ENCODE data around the gene MTURN. TPM values are rescaled to one million over a fixed set of nuclear protein-coding genes. Genes with fewer than 3 reads are reported as not detected.

The MTURN gene
- total RNA-seq, 1 donor from 2014 or later = 40.9 TPM

DNA sequence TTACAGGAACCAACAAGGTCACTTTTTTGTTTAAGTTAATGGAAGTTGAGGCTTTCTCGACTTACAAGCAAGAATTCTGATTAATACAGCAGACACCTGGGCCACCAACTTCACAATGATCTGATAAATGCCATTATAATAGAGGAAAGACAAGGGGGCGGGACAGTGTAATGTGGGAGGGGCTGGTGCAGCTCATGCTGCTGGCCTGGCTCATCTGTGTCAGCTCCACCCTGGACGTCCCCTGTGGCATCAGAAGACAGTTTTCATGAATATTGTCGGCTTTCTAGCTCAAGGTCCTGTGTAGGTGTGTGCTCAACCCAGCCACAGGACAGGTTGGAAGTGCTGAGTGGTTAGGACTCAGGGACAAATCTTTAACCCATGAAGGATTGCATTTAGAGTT is 57.0 kb downstream of the MTURN start:
- Histone ChIP-seq H3K36me3 (peaks cover 0 to 9% of the 10 kb centered on the region in 2 donors), H3K27me3 (no peaks in the 10 kb centered on the region), H3K27ac (no peak overlapping the region), H3K4me1 (no peaks in the 10 kb centered on the region), H3K4me3 (no peak overlapping the region), H3K9me3 (no peaks in the 10 kb centered on the region)
- DNase-seq (ENCODE audit: low spot score in 2 of 2) = no peak
- intact Hi-C loops (cut with DNase I) = no loop called here
- TF ChIP-seq, protein P1, sequence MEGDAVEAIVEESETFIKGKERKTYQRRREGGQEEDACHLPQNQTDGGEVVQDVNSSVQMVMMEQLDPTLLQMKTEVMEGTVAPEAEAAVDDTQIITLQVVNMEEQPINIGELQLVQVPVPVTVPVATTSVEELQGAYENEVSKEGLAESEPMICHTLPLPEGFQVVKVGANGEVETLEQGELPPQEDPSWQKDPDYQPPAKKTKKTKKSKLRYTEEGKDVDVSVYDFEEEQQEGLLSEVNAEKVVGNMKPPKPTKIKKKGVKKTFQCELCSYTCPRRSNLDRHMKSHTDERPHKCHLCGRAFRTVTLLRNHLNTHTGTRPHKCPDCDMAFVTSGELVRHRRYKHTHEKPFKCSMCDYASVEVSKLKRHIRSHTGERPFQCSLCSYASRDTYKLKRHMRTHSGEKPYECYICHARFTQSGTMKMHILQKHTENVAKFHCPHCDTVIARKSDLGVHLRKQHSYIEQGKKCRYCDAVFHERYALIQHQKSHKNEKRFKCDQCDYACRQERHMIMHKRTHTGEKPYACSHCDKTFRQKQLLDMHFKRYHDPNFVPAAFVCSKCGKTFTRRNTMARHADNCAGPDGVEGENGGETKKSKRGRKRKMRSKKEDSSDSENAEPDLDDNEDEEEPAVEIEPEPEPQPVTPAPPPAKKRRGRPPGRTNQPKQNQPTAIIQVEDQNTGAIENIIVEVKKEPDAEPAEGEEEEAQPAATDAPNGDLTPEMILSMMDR (IDR thresholded peaks at IDR 0.05) = no peak

DNA sequence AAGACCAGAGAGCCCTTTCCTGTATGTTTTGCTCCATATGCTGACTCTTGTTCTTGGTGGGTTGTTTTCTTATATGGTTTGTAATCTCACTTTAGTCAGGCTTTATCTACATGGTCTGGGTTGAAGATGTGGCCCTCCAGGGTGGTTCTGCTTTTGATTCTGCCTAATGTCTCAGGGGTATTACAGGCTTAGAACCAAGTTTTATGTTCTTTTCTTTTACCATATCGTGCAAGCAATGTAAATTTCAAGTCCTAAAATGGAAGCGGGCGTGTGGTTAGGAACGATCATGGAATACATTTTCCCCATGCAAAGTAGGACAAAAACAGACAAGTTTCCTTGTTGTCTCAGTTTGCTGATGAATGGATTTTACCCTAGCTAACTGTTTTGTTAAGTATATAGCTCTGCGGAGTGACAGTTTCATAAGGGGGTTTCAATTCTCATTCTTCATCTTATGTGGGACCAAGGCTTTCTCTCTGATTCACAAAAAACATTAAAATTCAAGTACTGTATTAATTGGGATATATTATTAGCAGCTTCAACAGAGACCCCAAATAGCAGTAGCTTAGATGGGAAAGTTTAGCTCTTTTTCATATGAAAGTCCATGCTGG is 58.7 kb downstream of the MTURN start:
- no peak for DNase-seq (ENCODE audit: low spot score in 2 of 2)

DNA sequence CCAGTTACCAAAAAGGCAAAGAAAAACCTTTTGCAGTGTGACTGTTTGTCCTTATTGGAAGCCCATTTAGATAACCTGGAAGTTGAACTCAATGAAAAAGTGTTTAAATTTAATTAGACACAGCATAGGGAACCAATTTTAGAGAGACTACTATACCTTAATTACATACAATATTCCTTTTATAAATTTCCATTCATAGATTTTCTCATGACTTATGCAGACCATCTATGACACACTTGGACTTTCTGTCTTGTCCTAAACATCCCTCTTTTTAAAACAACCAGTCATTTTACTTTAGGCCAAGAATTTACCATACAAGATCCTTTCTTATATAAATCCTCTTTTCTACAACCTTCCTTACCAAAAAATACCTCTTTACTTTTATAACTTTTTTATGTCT is 61.6 kb downstream of the MTURN start:
- Histone ChIP-seq H3K4me3 (no peak overlapping the region), H3K27me3 (no peaks in the 10 kb centered on the region), H3K27ac (no peak overlapping the region), H3K36me3 (peaks cover 0 to 6% of the 10 kb centered on the region in 2 donors), H3K9me3 (no peaks in the 10 kb centered on the region), H3K4me1 (no peaks in the 10 kb centered on the region)
- TF ChIP-seq, protein P1 (IDR thresholded peaks at IDR 0.05) = no peak
- intact Hi-C loops (cut with DNase I) = no loop called here
- no peak for DNase-seq (ENCODE audit: low spot score in 2 of 2)

More for the DNA sequence above, 58.7 kb downstream of the MTURN start:
- Histone ChIP-seq H3K4me1 (no peaks in the 10 kb centered on the region), H3K27ac (no peak overlapping the region), H3K36me3 (peaks cover 0 to 9% of the 10 kb centered on the region in 2 donors), H3K9me3 (no peaks in the 10 kb centered on the region), H3K27me3 (no peaks in the 10 kb centered on the region), H3K4me3 (no peak overlapping the region)
- intact Hi-C loops (cut with DNase I) = no loop called here
- TF ChIP-seq, protein P1 (IDR thresholded peaks at IDR 0.05) = no peak

DNA sequence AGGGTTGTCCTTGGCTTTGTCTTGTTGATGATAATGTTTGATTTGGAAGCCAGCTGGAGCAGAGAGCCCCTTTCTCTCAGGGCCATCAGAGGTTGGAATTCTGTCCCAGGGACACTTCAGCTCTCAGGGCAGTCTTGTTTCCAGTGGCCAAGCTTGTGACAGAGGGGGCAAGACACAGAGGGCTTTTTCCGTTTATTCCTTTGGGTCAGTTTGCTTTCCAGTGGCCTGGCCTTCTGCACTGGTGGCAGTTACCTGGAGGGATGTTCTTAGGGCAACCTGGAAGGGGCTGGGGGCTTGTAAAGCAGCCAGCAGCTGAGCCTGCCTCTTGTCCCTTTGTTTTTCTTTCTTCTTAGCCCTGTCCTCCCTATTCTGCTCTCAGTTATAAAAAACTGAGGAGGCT is 62.7 kb downstream of the MTURN start:
- no peak overlapping the region for H3K4me3 ChIP-seq
- no peaks in the 10 kb centered on the region for H3K27me3 ChIP-seq
- TF ChIP-seq, protein P1 (IDR thresholded peaks at IDR 0.05) = no peak
- intact Hi-C loops (cut with DNase I) = no loop called here
- H3K9me3 ChIP-seq = no peaks in the 10 kb centered on the region
- no peak overlapping the region for H3K27ac ChIP-seq
- H3K4me1 ChIP-seq = no peaks in the 10 kb centered on the region
- no peak for DNase-seq (ENCODE audit: low spot score in 2 of 2)
- peaks cover 0 to 6% of the 10 kb centered on the region in 2 donors for H3K36me3 ChIP-seq

DNA sequence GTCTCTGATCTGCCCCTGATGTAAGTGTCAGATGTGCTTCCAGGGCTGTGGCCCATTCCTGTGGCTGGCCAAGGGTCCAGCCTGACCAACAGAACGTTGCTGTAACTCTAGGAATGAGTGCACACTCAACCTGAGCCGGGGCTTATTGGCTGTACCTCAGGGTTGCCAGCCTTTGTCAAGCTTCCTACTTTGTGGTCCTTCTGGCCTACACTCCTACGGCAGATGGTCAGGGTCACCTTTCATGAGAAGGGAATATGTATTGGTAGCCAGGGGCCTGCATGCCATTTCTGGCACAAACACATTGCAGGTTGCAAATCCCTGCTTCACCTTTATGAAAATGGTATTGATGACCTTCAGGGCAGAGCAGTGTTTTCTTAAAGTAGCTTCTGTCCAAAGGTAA is 64.5 kb downstream of the MTURN start:
- intact Hi-C loops (cut with DNase I) = no loop called here
- no peaks in the 10 kb centered on the region for H3K4me1 ChIP-seq
- no peaks in the 10 kb centered on the region for H3K27me3 ChIP-seq
- no peak overlapping the region for H3K4me3 ChIP-seq
- H3K36me3 ChIP-seq = peaks cover 0 to 6% of the 10 kb centered on the region in 2 donors
- TF ChIP-seq, protein P1 (IDR thresholded peaks at IDR 0.05) = no peak
- H3K27ac ChIP-seq = no peak overlapping the region
- no peaks in the 10 kb centered on the region for H3K9me3 ChIP-seq
- no peak for DNase-seq (ENCODE audit: low spot score in 2 of 2)

DNA sequence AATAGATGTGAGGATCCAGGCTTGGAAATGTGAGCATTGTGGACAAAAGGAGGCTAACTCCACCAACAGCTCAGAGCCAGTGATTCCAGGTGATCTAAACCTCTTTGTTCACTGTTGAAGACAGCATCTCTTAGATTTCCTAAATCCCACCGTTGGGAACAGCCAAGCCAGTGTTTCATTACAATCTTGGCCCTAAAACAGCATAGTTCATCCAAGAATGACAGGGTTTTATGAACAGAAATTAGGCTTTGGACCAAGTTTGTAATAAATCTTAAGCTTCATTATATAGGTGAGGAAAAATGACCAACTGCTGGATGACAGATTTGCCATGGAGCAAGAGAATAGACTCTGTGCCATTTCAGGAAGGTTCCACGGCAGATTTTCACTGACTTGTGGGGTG is 65.8 kb downstream of the MTURN start:
- TF ChIP-seq, protein P1 (IDR thresholded peaks at IDR 0.05) = no peak
- no peak for DNase-seq (ENCODE audit: low spot score in 2 of 2)

More for the DNA sequence above, 65.8 kb downstream of the MTURN start:
- Histone ChIP-seq H3K36me3 (no peaks in the 10 kb centered on the region), H3K27ac (no peak overlapping the region), H3K27me3 (no peaks in the 10 kb centered on the region), H3K4me1 (no peaks in the 10 kb centered on the region), H3K9me3 (no peaks in the 10 kb centered on the region), H3K4me3 (no peak overlapping the region)
- intact Hi-C loops (cut with DNase I) = no loop called here

All from ascending aorta (tissue), 2 donors.